Measurements from ENCODE around the gene MGAT5. TPM values are rescaled to one million over a fixed set of nuclear protein-coding genes. Genes with fewer than 3 reads are reported as not detected.

The MGAT5 gene
- polyA plus RNA-seq, 3 donors = 51.2 to 54.0 (median 53.7) TPM

- no peak for DNase-seq (ENCODE audit: low read depth in 3 of 3, low spot score in 2 of 3)
Observed at GRCh38 chr2:134491022-134491421, 237.2 kb downstream of the MGAT5 start.

- DNase-seq (ENCODE audit: low read depth in 3 of 3, low spot score in 2 of 3) = no peak
Observed at GRCh38 chr2:134491771-134492441, 238.0 kb downstream of the MGAT5 start.

GRCh38 chr2:134493797-134494196 lies 239.9 kb downstream of the MGAT5 start:
- DNase-seq (ENCODE audit: low read depth in 3 of 3, low spot score in 2 of 3) = no peak

GRCh38 chr2:134498654-134499053 lies 244.8 kb downstream of the MGAT5 start:
- DNase-seq (ENCODE audit: low read depth in 3 of 3, low spot score in 2 of 3) = no peak

- DNase-seq (ENCODE audit: low read depth in 3 of 3, low spot score in 2 of 3) = no peak
Observed at GRCh38 chr2:134499307-134499926, 245.5 kb downstream of the MGAT5 start.

- DNase-seq (ENCODE audit: low read depth in 3 of 3, low spot score in 2 of 3) = no peak
Observed at GRCh38 chr2:134500211-134500935, 246.5 kb downstream of the MGAT5 start.

- no peak for DNase-seq (ENCODE audit: low read depth in 3 of 3, low spot score in 2 of 3)
Observed at GRCh38 chr2:134501476-134502091, 247.7 kb downstream of the MGAT5 start.

GRCh38 chr2:134502104-134502503 lies 248.2 kb downstream of the MGAT5 start:
- DNase-seq (ENCODE audit: low read depth in 3 of 3, low spot score in 2 of 3) = no peak
